SK-N-SH (cell line): ENCODE data around the gene EGFL8. TPM values are rescaled to one million over a fixed set of nuclear protein-coding genes. Genes with fewer than 3 reads are reported as not detected.

Source experiments
- CTCF ChIA-PET: fragments of 300-600, 350-600 bp; formaldehyde crosslinking; extraction: SDS; loops from one replicate; lab custom pipeline; 2021; lab: Yijun Ruan, JAX
- POLR2A ChIA-PET: fragments of 350-600 bp; sonication (Branson Sonifier 250); formaldehyde crosslinking; extraction: SDS; loops from one replicate; lab custom pipeline; 2020; ENCODE audit warnings: antibody characterized with exemption, inconsistent platforms; lab: Yijun Ruan, JAX
- DNase-seq: peaks from one replicate; pipeline ENCODE4 v3.0.0; 2012
- H2AFZ ChIP-seq: fragments of 200-600 bp; sonication (generic); 2 replicates; pipeline ENCODE4 v1.8.1; 2016; ENCODE audit warnings: antibody characterized with exemption, mild to moderate bottlenecking, low read depth
- H3F3A ChIP-seq: fragments of 200-600 bp; sonication (generic); replicated peaks from 2 replicates; pipeline ENCODE3; 2016; ENCODE audit warnings: antibody characterized with exemption, mild to moderate bottlenecking; ENCODE audit not compliant: insufficient read depth
- H3K27ac ChIP-seq, 2 experiments: fragments of 200-500 bp in 1 of 2; fragments of 200-600 bp in 1 of 2; sonication (Bioruptor generic) in 1 of 2; sonication (generic), shearing (Covaris generic) in 1 of 2; 2 replicates each; pipeline versions ENCODE4 v1.5.1 to v1.6.1; 2014 to 2016; ENCODE audit warnings: low read depth in 2 of 2, inconsistent platforms in 1 of 2, low read length in 1 of 2, mild to moderate bottlenecking in 1 of 2, mixed read lengths in 1 of 2
- H3K27me3 ChIP-seq: fragments of 200-600 bp; sonication (generic), shearing (Covaris generic); 2 replicates; pipeline ENCODE4 v1.6.1; 2016; ENCODE audit warnings: mixed run types; ENCODE audit not compliant: insufficient read depth
- H3K36me3 ChIP-seq, 2 experiments: fragments of 200-500 bp in 1 of 2; fragments of 200-600 bp in 1 of 2; sonication (Bioruptor generic) in 1 of 2; sonication (generic) in 1 of 2; replicated peaks in 1 of 2; 2 replicates each; pipeline versions ENCODE3 to v1.5.1; 2014 to 2016; ENCODE audit warnings: low read length in 1 of 2, mild to moderate bottlenecking in 1 of 2; ENCODE audit not compliant: insufficient read depth in 2 of 2, control insufficient read depth in 1 of 2
- H3K4me1 ChIP-seq, 2 experiments: fragments of 200-500 bp in 1 of 2; fragments of 200-600 bp in 1 of 2; sonication (Bioruptor generic) in 1 of 2; sonication (generic), shearing (Covaris generic) in 1 of 2; 2 replicates each; pipeline versions ENCODE4 v1.5.1 to v1.6.1; 2014 to 2016; ENCODE audit warnings: low read depth in 1 of 2, low read length in 1 of 2, mixed run types in 1 of 2; ENCODE audit not compliant: insufficient read depth in 2 of 2, control insufficient read depth in 1 of 2
- H3K4me2 ChIP-seq: fragments of 200-600 bp; sonication (generic), shearing (Covaris generic); 2 replicates; pipeline ENCODE4 v1.6.1; 2017; ENCODE audit warnings: mixed run types
- H3K4me3 ChIP-seq, 2 experiments: fragments of 200-500 bp in 1 of 2; fragments of 200-600 bp in 1 of 2; sonication (Bioruptor generic) in 1 of 2; sonication (generic), shearing (Covaris generic) in 1 of 2; 2 replicates each; pipeline versions ENCODE4 v1.5.1 to v1.8.1; 2014 to 2016; ENCODE audit warnings: low read depth in 2 of 2, inconsistent platforms in 1 of 2, low read length in 1 of 2, mild to moderate bottlenecking in 1 of 2, mixed read lengths in 1 of 2, moderate library complexity in 1 of 2
- H3K79me2 ChIP-seq: fragments of 200-600 bp; sonication (generic); 2 replicates; pipeline ENCODE4 v1.8.1; 2017; ENCODE audit warnings: mild to moderate bottlenecking; ENCODE audit not compliant: insufficient read depth
- H3K9ac ChIP-seq: fragments of 200-600 bp; sonication (generic); 2 replicates; pipeline ENCODE4 v1.6.1; 2017; ENCODE audit warnings: mixed run types
- H3K9me2 ChIP-seq: fragments of 200-600 bp; sonication (generic); 2 replicates; pipeline ENCODE4 v1.6.1; 2017; ENCODE audit warnings: mixed run types
- H3K9me3 ChIP-seq: fragments of 200-600 bp; sonication (generic); 2 replicates; pipeline ENCODE4 v1.6.1; 2017; ENCODE audit warnings: mixed run types, mild to moderate bottlenecking, moderate library complexity
- H4K20me1 ChIP-seq: fragments of 200-600 bp; sonication (generic); 2 replicates; pipeline ENCODE4 v1.6.1; 2017; ENCODE audit warnings: mild to moderate bottlenecking, mixed run types; ENCODE audit not compliant: insufficient read depth
- CTCF ChIP-seq: fragments of 200-600 bp; sonication (generic); IDR thresholded peaks from 2 replicates; pipeline ENCODE4 v1.6.1; 2017; ENCODE audit warnings: antibody characterized with exemption, mild to moderate bottlenecking, moderate library complexity
- EZH2phosphoT487 ChIP-seq: fragments of 200-600 bp; sonication (generic); IDR thresholded peaks from 2 replicates; pipeline ENCODE4 v1.6.1; 2017; ENCODE audit warnings: low read depth, mixed run types, mild to moderate bottlenecking, antibody characterized with exemption, moderate library complexity, borderline replicate concordance
- FOXM1 ChIP-seq: IDR thresholded peaks from 2 replicates; pipeline ENCODE4 v1.4.0; 2012; ENCODE audit warnings: low read depth, mild to moderate bottlenecking
- GABPA ChIP-seq: IDR thresholded peaks from 2 replicates; pipeline ENCODE4 v1.4.0; 2012; ENCODE audit warnings: low read depth, mild to moderate bottlenecking
- NRF1 ChIP-seq: IDR thresholded peaks from 2 replicates; pipeline ENCODE4 v1.6.1; 2012; ENCODE audit warnings: low read depth, mild to moderate bottlenecking, low read length
- RCOR1 ChIP-seq: fragments of 150-350 bp; IDR thresholded peaks from 2 replicates; pipeline ENCODE4 v1.6.1; 2017; ENCODE audit warnings: antibody characterized with exemption, low read length
- REST ChIP-seq: IDR thresholded peaks from 2 replicates; pipeline ENCODE4 v1.6.1; 2012; ENCODE audit warnings: mild to moderate bottlenecking, low read depth, low read length, moderate library complexity
- SIN3A ChIP-seq: IDR thresholded peaks from 2 replicates; pipeline ENCODE4 v1.6.1; 2012; ENCODE audit warnings: low read depth, mild to moderate bottlenecking, low read length, moderate library complexity, borderline replicate concordance
- TEAD4 ChIP-seq: IDR thresholded peaks from 2 replicates; pipeline ENCODE4 v1.4.0; 2012; ENCODE audit warnings: mild to moderate bottlenecking, borderline replicate concordance; ENCODE audit not compliant: insufficient read depth
- USF1 ChIP-seq: IDR thresholded peaks from 2 replicates; pipeline ENCODE4 v1.4.0; 2012; ENCODE audit warnings: low read depth, borderline replicate concordance
- ZBTB33 ChIP-seq: IDR thresholded peaks from 2 replicates; pipeline ENCODE4 v1.4.0; 2012; ENCODE audit warnings: low read depth, borderline replicate concordance
- WGBS: methylation state at CpG from one replicate; pipeline ENCODE4 v1.1.6; 2017; ENCODE audit warnings: low lambda C conversion rate; 5-methylcytosine and 5-hydroxymethylcytosine counted together
- polyA plus RNA-seq, 3 experiments: library from polyadenylated mRNA; depleted of rRNA; stranded (reverse); fragments of >200 nt; gene quantifications; 2 replicates each; pipeline ENCODE4 v1.2.3, GENCODE V29; 2012

Gene EGFL8
- polyA plus RNA-seq, 1 of the 3 experiments (the other 2 are of a cell fraction), result 7.7 TPM

- peak; percentile 91 for TF ChIP-seq GABPA
- no peak for TF ChIP-seq TEAD4
- TF ChIP-seq EZH2phosphoT487, result no peak
- TF ChIP-seq CTCF, result no peak
- TF ChIP-seq REST, result no peak
- TF ChIP-seq ZBTB33, result no peak
- TF ChIP-seq FOXM1, result no peak
- TF ChIP-seq SIN3A, result no peak
- TF ChIP-seq RCOR1, result no peak
These were observed 11.5 kb downstream of the EGFL8 start, which contains the start of gene AGPAT1 (continued) for GRCh38 chr6:32175711-32176475.

GRCh38 chr6:32176476-32177182 is 12.2 kb downstream of the EGFL8 start:
- Histone ChIP-seq H3K27me3 (no peaks in the 10 kb centered on the region), H2AFZ (peak overlapping the region; percentile 88), H3K4me2 (peak overlapping the region; percentile 81), H4K20me1 (no peaks in the 10 kb centered on the region), H3K9me2 (no peaks in the 10 kb centered on the region), H3K36me3 (peaks cover 9 to 12% of the 10 kb centered on the region in 2 experiments), H3K27ac (peak overlapping the region; percentile 98 to 99), H3K4me1 (peaks cover 12 to 40% of the 10 kb centered on the region in 2 experiments; a peak in 3 of 4 replicates), H3F3A (peaks cover 13% of the 10 kb centered on the region), H3K9me3 (no peaks in the 10 kb centered on the region), H3K4me3 (peak overlapping the region; percentile 84 to 99), H3K9ac (peak overlapping the region; percentile 84), H3K79me2 (peaks cover 53% of the 10 kb centered on the region)
- WGBS, result 5% methylated on average over 5 of the region's 5 CpGs
- POLR2A ChIA-PET, result interaction anchor here (0.7 to 4.1 kb wide), 8 partner anchors 13 to 795 kb away, joined by 3 to 22 read pairs (median 6); partner anchors contain the start of genes ATF6B, FKBPL, GPANK1 and PBX2
- DNase-seq, result no peak
- CTCF ChIA-PET, result interaction anchor here (0.7 to 1.6 kb wide), 4 partner anchors 10 to 129 kb away, joined by 3 to 4 read pairs (median 4); partner anchors contain the start of gene EGFL8
- TF ChIP-seq NRF1 (no peak), USF1 (peak; percentile 10; the same call in 1 of the 2 replicates)
